CD14-positive monocyte (primary cell): Measurements from ENCODE around the gene PRM3. TPM values are rescaled to one million over a fixed set of nuclear protein-coding genes. Genes with fewer than 3 reads are reported as not detected.

Experiments used
- DNase-seq, 3 donors: peaks; one replicate each; pipeline ENCODE4 v3.0.0-alpha.2; 2011 to 2022
- H2AFZ ChIP-seq: 2 replicates; pipeline ENCODE4 v1.6.0; 2012; ENCODE audit warnings: mild to moderate bottlenecking, low read depth, low read length, inconsistent platforms; ENCODE audit not compliant: insufficient read depth, poor library complexity, severe bottlenecking
- H3K27ac ChIP-seq, 2 donors: 1 replicate in 1 of 2; 2 replicates in 1 of 2; pipeline ENCODE4 v1.5.1; 2012 to 2013; ENCODE audit warnings: low read length in 2 of 2, control low read depth in 1 of 2, inconsistent platforms in 1 of 2, low read depth in 1 of 2, mild to moderate bottlenecking in 1 of 2
- H3K27me3 ChIP-seq, 2 donors: one replicate each; pipeline versions ENCODE4 v1.6.0 to v1.6.1; 2011 to 2013; ENCODE audit warnings: low read length in 2 of 2; ENCODE audit not compliant: control insufficient read depth in 2 of 2, insufficient read depth in 2 of 2
- H3K36me3 ChIP-seq, 2 donors: replicated peaks in 1 of 2; 1 replicate in 1 of 2; 2 replicates in 1 of 2; pipeline versions ENCODE4 v1.5.1 to v1.6.1; 2012 to 2013; ENCODE audit warnings: low read length in 2 of 2, control low read depth in 1 of 2, inconsistent platforms in 1 of 2, mild to moderate bottlenecking in 1 of 2; ENCODE audit not compliant: insufficient read depth in 2 of 2, control insufficient read depth in 1 of 2
- H3K4me1 ChIP-seq, 2 donors: 1 replicate in 1 of 2; 2 replicates in 1 of 2; pipeline versions ENCODE4 v1.5.1 to v1.6.1; 2012 to 2013; ENCODE audit warnings: low read length in 2 of 2, control low read depth in 1 of 2, inconsistent platforms in 1 of 2, mild to moderate bottlenecking in 1 of 2, moderate library complexity in 1 of 2; ENCODE audit not compliant: insufficient read depth in 2 of 2, control insufficient read depth in 1 of 2
- H3K4me2 ChIP-seq: replicated peaks from 2 replicates; pipeline ENCODE3; 2012; ENCODE audit warnings: low read length, moderate library complexity, mild to moderate bottlenecking; ENCODE audit not compliant: poor library complexity, severe bottlenecking; ENCODE audit errors: extremely low read depth
- H3K4me3 ChIP-seq, 3 experiments: fragments of 200-600 bp in 1 of 3; sonication (generic) in 1 of 3; replicated peaks in 1 of 3; 1 replicate in 2 of 3; 2 replicates in 1 of 3; pipeline ENCODE4 v1.5.1; 2011 to 2013; ENCODE audit warnings: low read length in 3 of 3, mild to moderate bottlenecking in 3 of 3, control low read depth in 2 of 3, low read depth in 2 of 3, inconsistent platforms in 1 of 3, moderate library complexity in 1 of 3
- H3K79me2 ChIP-seq: 2 replicates; pipeline ENCODE4 v1.6.0; 2012; ENCODE audit warnings: mild to moderate bottlenecking, control low read depth, inconsistent platforms, low read length, moderate library complexity; ENCODE audit not compliant: insufficient read depth
- H3K9ac ChIP-seq: 2 replicates; pipeline ENCODE4 v1.6.0; 2017; ENCODE audit warnings: low read length, mild to moderate bottlenecking; ENCODE audit not compliant: insufficient read depth, poor library complexity, severe bottlenecking
- H3K9me3 ChIP-seq, 2 donors: replicated peaks in 1 of 2; 1 replicate in 1 of 2; 2 replicates in 1 of 2; pipeline versions ENCODE4 v1.5.1 to v1.6.1; 2012 to 2013; ENCODE audit warnings: low read length in 2 of 2, control low read depth in 1 of 2; ENCODE audit not compliant: control insufficient read depth in 1 of 2, insufficient read depth in 1 of 2
- H4K20me1 ChIP-seq: 2 replicates; pipeline ENCODE4 v1.6.0; 2012; ENCODE audit warnings: mild to moderate bottlenecking, low read length, control low read depth, moderate library complexity; ENCODE audit not compliant: insufficient read depth
- H3K27ac Mint-ChIP-seq, 7 donors: one replicate each; pipeline ENCODE4 v1.8.0; 2020; ENCODE audit warnings: mild to moderate bottlenecking in 7 of 7, mixed read lengths in 7 of 7, moderate library complexity in 6 of 7, inconsistent platforms in 2 of 7
- H3K27me3 Mint-ChIP-seq, 3 donors: one replicate each; pipeline ENCODE4 v1.8.0; 2021 to 2022; ENCODE audit warnings: low read depth in 3 of 3, mild to moderate bottlenecking in 3 of 3, mixed read lengths in 3 of 3, moderate library complexity in 3 of 3, inconsistent platforms in 1 of 3
- H3K36me3 Mint-ChIP-seq, 2 donors: one replicate each; pipeline ENCODE4 v1.8.0; 2020; ENCODE audit warnings: mixed read lengths in 2 of 2, inconsistent platforms in 1 of 2, mild to moderate bottlenecking in 1 of 2
- H3K4me1 Mint-ChIP-seq: one replicate; pipeline ENCODE4 v1.8.0; 2020; ENCODE audit warnings: mild to moderate bottlenecking, mixed read lengths
- H3K4me3 Mint-ChIP-seq, 2 donors: one replicate each; pipeline ENCODE4 v1.8.0; 2020; ENCODE audit warnings: mild to moderate bottlenecking in 2 of 2, mixed read lengths in 2 of 2, moderate library complexity in 1 of 2
- H3K9me3 Mint-ChIP-seq, 7 donors: one replicate each; pipeline ENCODE4 v1.8.0; 2020 to 2022; ENCODE audit warnings: mixed read lengths in 7 of 7, mild to moderate bottlenecking in 6 of 7, moderate library complexity in 6 of 7, inconsistent platforms in 2 of 7
- WGBS: methylation state at CpG from one replicate; pipeline ENCODE4 v1.1.5; 2013; ENCODE audit warnings: missing lambda C conversion rate; ENCODE audit not compliant: insufficient coverage; 5-methylcytosine and 5-hydroxymethylcytosine counted together
- intact Hi-C, 2 donors: fragments of 100-400 bp; cut with micrococcal nuclease; formaldehyde crosslinking; loops; one replicate each; pipeline versions ENCODE4 v1.15.0 to v1.15.1; 2023
- polyA plus RNA-seq, 3 donors: library from polyadenylated mRNA; depleted of rRNA in 1 of 3; unstranded in 2 of 3; stranded (reverse) in 1 of 3; fragments of 300-500 nt in 2 of 3; fragments of >200 nt in 1 of 3; fragmentation: Illumina TruSeq in 2 of 3; gene quantifications; 1 replicate in 2 of 3; 2 replicates in 1 of 3; pipeline ENCODE4 v1.2.3, GENCODE V29; 2012 to 2021
- TF ChIP-seq, protein P1 (sequence below): fragments of 200-600 bp; IDR thresholded peaks from one replicate; pipeline ENCODE4 v1.8.0; 2022; ENCODE audit warnings: antibody characterized with exemption, mild to moderate bottlenecking

PRM3 gene
- polyA plus RNA-seq, 3 donors = not detected

DNA sequence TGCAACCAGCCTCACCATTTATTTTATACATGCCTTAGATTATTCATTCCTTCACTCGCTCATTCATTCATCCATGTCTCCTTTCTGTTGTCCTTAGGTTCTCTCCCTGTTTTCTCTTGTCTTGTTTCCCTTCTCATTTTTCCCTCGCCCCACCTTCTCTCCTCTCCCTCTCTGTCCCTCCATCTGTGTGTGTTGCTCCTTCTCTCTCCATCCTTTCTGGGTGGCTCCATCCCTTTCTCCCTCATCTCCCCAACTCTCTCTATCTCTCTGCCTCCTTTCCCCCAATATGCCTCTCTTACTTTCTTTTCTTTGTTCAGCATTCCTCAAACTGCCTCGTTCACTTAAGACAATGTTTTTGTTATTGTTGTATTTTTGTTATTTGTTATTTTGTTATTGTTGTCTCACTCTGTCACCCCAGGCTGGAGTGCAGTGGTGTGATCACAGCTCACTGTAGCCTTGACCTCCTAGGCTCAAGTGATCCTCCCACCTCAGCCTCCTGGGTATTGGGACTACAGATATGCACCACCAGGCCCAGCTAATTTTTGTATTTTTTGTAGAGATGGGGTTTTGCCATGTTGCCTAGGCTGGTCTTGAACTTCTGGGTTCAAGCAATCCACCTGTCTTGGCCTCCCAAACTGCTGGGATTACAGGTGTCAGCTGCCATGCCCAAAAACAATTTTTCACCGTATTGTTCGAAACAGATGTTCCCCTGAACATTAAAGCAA lies 31.8 kb downstream of the PRM3 start:
- WGBS = 89% methylated on average over 2 of the region's 5 CpGs

DNA sequence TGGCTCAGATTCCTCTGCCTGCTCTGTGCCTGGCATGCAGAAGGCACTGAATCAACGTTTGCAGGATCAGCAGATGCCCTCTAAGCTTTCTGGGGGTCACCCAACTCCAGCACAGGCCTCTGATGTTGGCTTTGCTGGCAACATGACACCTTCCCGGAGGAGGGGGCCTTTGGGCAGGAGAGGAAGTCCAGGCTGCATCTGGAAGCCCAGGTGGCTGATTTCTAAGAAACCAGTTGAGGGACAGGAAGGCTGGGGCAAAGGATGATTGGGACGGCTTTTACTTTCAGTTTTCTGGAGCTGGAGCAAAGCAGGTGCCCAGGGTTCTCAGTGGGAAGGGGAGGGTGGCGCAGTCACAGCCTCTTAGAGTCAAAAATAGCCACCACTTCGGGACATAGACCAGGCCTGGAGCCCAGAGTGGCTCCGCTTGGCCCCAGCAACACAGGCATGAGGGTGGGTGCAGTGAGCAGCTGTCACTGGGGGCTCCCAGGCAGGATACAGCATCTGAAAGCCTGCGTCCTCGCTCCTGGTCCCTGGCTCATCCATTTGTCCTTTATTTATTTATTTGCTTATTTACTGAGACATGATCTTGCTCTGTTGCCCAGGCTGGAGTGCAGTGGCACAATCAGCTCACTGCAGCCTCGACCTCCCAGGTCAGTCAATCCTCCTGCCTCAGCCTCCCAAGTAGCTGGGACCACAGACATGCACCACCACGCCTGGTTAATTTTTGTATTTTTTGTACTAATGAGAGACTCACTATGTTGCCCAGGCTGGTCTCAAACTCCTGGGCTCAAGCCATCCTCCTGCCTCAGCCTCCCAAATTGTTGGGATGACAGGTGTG lies 32.6 kb downstream of the PRM3 start:
- H3K4me1 Mint-ChIP-seq = peaks cover 14% of the 10 kb centered on the region
- 33% methylated on average over 6 of the region's 10 CpGs for WGBS
- Histone ChIP-seq H3K79me2 (no peaks in the 10 kb centered on the region), H3K4me3 (no peak overlapping the region), H4K20me1 (no peaks in the 10 kb centered on the region), H3K4me1 (peaks cover 10 to 16% of the 10 kb centered on the region in 2 donors), H3K9me3 (no peaks in the 10 kb centered on the region), H3K36me3 (no peaks in the 10 kb centered on the region), H2AFZ (no peak overlapping the region), H3K27ac (no peak overlapping the region), H3K27me3 (no peaks in the 10 kb centered on the region), H3K4me2 (no peak overlapping the region), H3K9ac (no peak overlapping the region)
- no peak for DNase-seq
- no peak overlapping the region for H3K4me3 Mint-ChIP-seq
- no peaks in the 10 kb centered on the region for H3K36me3 Mint-ChIP-seq
- TF ChIP-seq, protein P1, sequence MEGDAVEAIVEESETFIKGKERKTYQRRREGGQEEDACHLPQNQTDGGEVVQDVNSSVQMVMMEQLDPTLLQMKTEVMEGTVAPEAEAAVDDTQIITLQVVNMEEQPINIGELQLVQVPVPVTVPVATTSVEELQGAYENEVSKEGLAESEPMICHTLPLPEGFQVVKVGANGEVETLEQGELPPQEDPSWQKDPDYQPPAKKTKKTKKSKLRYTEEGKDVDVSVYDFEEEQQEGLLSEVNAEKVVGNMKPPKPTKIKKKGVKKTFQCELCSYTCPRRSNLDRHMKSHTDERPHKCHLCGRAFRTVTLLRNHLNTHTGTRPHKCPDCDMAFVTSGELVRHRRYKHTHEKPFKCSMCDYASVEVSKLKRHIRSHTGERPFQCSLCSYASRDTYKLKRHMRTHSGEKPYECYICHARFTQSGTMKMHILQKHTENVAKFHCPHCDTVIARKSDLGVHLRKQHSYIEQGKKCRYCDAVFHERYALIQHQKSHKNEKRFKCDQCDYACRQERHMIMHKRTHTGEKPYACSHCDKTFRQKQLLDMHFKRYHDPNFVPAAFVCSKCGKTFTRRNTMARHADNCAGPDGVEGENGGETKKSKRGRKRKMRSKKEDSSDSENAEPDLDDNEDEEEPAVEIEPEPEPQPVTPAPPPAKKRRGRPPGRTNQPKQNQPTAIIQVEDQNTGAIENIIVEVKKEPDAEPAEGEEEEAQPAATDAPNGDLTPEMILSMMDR = no peak
- intact Hi-C loops = no loop called here
- H3K27me3 Mint-ChIP-seq = peaks cover 3 to 8% (median 5%) of the 10 kb centered on the region in 3 donors
- peaks cover 0 to 2% (median 0%) of the 10 kb centered on the region in 7 donors for H3K9me3 Mint-ChIP-seq
- no peak overlapping the region for H3K27ac Mint-ChIP-seq

More for the DNA sequence above, 31.8 kb downstream of the PRM3 start:
- no peaks in the 10 kb centered on the region for H4K20me1 ChIP-seq
- no peaks in the 10 kb centered on the region for H3K36me3 ChIP-seq
- peaks cover 7 to 9% of the 10 kb centered on the region in 2 donors for H3K4me1 ChIP-seq
- H3K27me3 ChIP-seq = no peaks in the 10 kb centered on the region
- no peak overlapping the region for H3K9ac ChIP-seq
- no peaks in the 10 kb centered on the region for H3K9me3 ChIP-seq
- Mint-ChIP-seq H3K27me3 (peaks cover 3 to 8% (median 5%) of the 10 kb centered on the region in 3 donors), H3K27ac (no peak overlapping the region), H3K4me3 (no peak overlapping the region), H3K4me1 (peaks cover 11% of the 10 kb centered on the region), H3K9me3 (peaks cover 0 to 2% (median 0%) of the 10 kb centered on the region in 7 donors), H3K36me3 (no peaks in the 10 kb centered on the region)
- TF ChIP-seq, protein P1 = no peak
- no peak overlapping the region for H3K4me3 ChIP-seq
- no peak overlapping the region for H3K27ac ChIP-seq
- intact Hi-C loops = no loop called here
- H3K4me2 ChIP-seq = no peak overlapping the region
- no peak for DNase-seq
- H3K79me2 ChIP-seq = no peaks in the 10 kb centered on the region
- H2AFZ ChIP-seq = no peak overlapping the region
